ENCODE results near the gene CPNE2.

DNA sequence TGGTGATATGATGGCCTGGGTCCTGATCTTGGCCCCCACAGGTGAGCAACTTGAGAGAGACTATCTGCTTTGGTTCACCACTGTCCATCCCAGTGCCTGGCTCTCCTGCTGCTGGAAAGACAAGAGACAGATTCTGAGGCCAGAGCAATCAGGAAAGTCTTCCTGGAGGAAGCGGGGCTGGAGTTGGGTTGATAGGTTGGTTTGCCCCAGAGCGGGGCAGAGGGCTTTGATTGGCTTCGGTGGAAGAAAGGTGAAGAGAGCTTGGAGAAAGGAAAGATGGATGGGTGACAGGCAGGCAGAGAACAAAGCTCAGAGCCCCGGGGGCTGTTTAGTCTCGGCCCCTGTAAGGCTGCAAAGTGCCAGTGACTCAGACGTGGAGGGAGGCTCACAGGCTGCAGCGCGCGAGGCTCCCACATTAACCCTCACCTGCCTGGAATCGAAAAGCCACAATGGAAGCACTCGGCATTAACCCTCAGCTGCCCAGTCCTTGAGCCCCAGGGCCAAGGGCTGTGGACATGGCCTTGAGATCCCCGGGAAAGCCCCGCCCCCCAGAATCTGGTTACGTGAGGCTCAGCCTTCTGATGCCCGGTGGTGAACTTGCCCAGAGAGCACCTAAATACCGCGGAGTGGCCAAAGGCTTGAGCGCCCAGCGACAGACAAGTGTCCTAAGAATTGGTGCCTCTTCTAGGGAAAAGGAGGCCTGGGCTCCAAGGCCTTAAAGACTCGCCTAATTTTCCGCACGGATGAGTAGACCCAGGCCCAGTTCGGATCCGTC is 996 bp upstream of the CPNE2 start:
- no peak for TF ChIP-seq EP300 (IDR thresholded peaks at IDR 0.05)
- TF ChIP-seq, protein P1, sequence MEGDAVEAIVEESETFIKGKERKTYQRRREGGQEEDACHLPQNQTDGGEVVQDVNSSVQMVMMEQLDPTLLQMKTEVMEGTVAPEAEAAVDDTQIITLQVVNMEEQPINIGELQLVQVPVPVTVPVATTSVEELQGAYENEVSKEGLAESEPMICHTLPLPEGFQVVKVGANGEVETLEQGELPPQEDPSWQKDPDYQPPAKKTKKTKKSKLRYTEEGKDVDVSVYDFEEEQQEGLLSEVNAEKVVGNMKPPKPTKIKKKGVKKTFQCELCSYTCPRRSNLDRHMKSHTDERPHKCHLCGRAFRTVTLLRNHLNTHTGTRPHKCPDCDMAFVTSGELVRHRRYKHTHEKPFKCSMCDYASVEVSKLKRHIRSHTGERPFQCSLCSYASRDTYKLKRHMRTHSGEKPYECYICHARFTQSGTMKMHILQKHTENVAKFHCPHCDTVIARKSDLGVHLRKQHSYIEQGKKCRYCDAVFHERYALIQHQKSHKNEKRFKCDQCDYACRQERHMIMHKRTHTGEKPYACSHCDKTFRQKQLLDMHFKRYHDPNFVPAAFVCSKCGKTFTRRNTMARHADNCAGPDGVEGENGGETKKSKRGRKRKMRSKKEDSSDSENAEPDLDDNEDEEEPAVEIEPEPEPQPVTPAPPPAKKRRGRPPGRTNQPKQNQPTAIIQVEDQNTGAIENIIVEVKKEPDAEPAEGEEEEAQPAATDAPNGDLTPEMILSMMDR (IDR thresholded peaks at IDR 0.05): no peak
